ENCODE measurements around the gene SNTB2. TPM values are rescaled to one million over a fixed set of nuclear protein-coding genes. Genes with fewer than 3 reads are reported as not detected.

Gene SNTB2
- total and polyA plus RNA-seq, 9 of the 15 experiments (the other 6 are each of a cell fraction or from before 2014, with no cell fraction given) = 1.2 to 13.7 (median 5.7) TPM

- H3K9me1 ChIP-seq (ENCODE audit: control insufficient read depth, insufficient read depth, low read length) = no peaks in the 10 kb centered on the region
- H3K4me3 ChIP-seq = no peak overlapping the region
- DNase-seq (ENCODE audit: extremely low read depth in 1 of 4, low spot score in 3 of 4) (peak in 2 of 4 experiments; percentile 11 to 24), FAIRE-seq (no peak), ATAC-seq (no peak; the same call in 2 of the 3 replicates)
- no peak overlapping the region for H3K4me2 ChIP-seq (ENCODE audit: insufficient read depth, low read length)
- H3K36me3 ChIP-seq (ENCODE audit: control insufficient read depth, insufficient read depth, low read length) = no peaks in the 10 kb centered on the region
- no peak overlapping the region for H3K27ac ChIP-seq (ENCODE audit: extremely low read depth, low read depth, low read length)
- BruUV-seq (replicated peaks) = no TSS peak
- CTCF ChIA-PET (ENCODE audit: low intra/inter-chr PET ratio) = no interaction called here
- no peaks in the 10 kb centered on the region for H3K9me3 ChIP-seq (replicated peaks; ENCODE audit: control insufficient read depth, insufficient read depth, low read depth, low read length)
- H4K20me1 ChIP-seq (replicated peaks; ENCODE audit: control insufficient read depth, insufficient read depth, low read length) = peaks cover 3% of the 10 kb centered on the region; the same call in 1 of the 2 replicates
- 0% methylated on average over 1 of the region's 1 CpG for whole genome bisulfite sequencing (ENCODE audit: insufficient coverage, low coverage, missing lambda C conversion rate)
- no peak overlapping the region for H3K9ac ChIP-seq (ENCODE audit: insufficient read depth in 1 of 2, low read depth in 2 of 2, low read length in 2 of 2)
- in situ Hi-C loops (cut with MboI) (no loop called here), intact Hi-C loops (cut with micrococcal nuclease) (no loop called here)
- no peak overlapping the region for H2AFZ ChIP-seq (ENCODE audit: low read depth, low read length)
- no peaks in the 10 kb centered on the region for H3K79me2 ChIP-seq (ENCODE audit: control insufficient read depth, insufficient read depth, low read length)
- POLR2A ChIA-PET = interaction anchor here (0.5 to 2.5 kb wide), 3 partner anchors 9 to 684 kb away, joined by 3 to 5 read pairs (median 4); no protein-coding TSS in a partner anchor
- peaks cover 9 to 10% of the 10 kb centered on the region in 2 experiments; a peak in 4 of 5 replicates for H3K4me1 ChIP-seq (replicated peaks in 1 of 2; ENCODE audit: control insufficient read depth in 2 of 2, insufficient read depth in 2 of 2, low read length in 2 of 2)
- no peaks in the 10 kb centered on the region for H3K27me3 ChIP-seq (ENCODE audit: control insufficient read depth in 2 of 2, insufficient read depth in 2 of 2, low read length in 2 of 2)
- no peak for TF ChIP-seq ZMIZ1 (IDR thresholded peaks at IDR 0.05; ENCODE audit: low read depth in 2 of 2, low read length in 2 of 2)
- peak in 1 of 2 experiments; percentile 26; a peak in 1 of 4 replicates for TF ChIP-seq MNT (conservative IDR thresholded peaks at IDR 0.05)
- peak; percentile 84 to 87 for TF ChIP-seq KDM1A (IDR thresholded peaks at IDR 0.05)
- TF ChIP-seq, protein P1, sequence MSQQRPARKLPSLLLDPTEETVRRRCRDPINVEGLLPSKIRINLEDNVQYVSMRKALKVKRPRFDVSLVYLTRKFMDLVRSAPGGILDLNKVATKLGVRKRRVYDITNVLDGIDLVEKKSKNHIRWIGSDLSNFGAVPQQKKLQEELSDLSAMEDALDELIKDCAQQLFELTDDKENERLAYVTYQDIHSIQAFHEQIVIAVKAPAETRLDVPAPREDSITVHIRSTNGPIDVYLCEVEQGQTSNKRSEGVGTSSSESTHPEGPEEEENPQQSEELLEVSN (IDR thresholded peaks at IDR 0.05; ENCODE audit: borderline replicate concordance in 1 of 2, extremely low read depth in 1 of 2, insufficient read depth in 1 of 2, insufficient read length in 1 of 2, low read depth in 1 of 2, low read length in 1 of 2, poor library complexity in 1 of 2, severe bottlenecking in 1 of 2) = no peak
- peak; percentile 68 for TF ChIP-seq TEAD4 (IDR thresholded peaks at IDR 0.05; ENCODE audit: low read length)
- TF ChIP-seq TEAD4 (CRISPR knock-in tag; IDR thresholded peaks at IDR 0.05; ENCODE audit: borderline replicate concordance) = no peak
- peak; percentile 26; the same call in 1 of the 2 replicates for TF ChIP-seq NFE2 (IDR thresholded peaks at IDR 0.05; ENCODE audit: low read depth)
- TF ChIP-seq ZNF449 (CRISPR knock-in tag; IDR thresholded peaks at IDR 0.05) = no peak
Measured at GRCh38 chr16:69217433-69217832, 30.5 kb downstream of the SNTB2 start.

All from K562 (cell line).